Activated naive CD4-positive, alpha-beta T cell treated with anti-CD3 and anti-CD28 coated beads, Interleukin-2, amount 10 ng/mL, durations not matched to agents 7 days and 5 days (primary cell): ENCODE results near the gene CCNK.

Experiments used
- CTCF ChIA-PET: fragments of 350-600 bp; sonication (Branson Sonifier 250); formaldehyde crosslinking; loops from one replicate; lab custom pipeline; 2021; ENCODE audit warnings: antibody characterized with exemption; lab: Charles Lee
- DNase-seq: peaks from one replicate; pipeline ENCODE4 v3.0.0-alpha.2; 2020
- H3K27ac Mint-ChIP-seq: one replicate; pipeline ENCODE4 v1.8.0; 2021; ENCODE audit warnings: mild to moderate bottlenecking, moderate library complexity, mixed read lengths
- H3K27me3 Mint-ChIP-seq: one replicate; pipeline ENCODE4 v1.8.0; 2021; ENCODE audit warnings: mild to moderate bottlenecking, mixed read lengths
- H3K36me3 Mint-ChIP-seq: one replicate; pipeline ENCODE4 v1.8.0; 2021; ENCODE audit warnings: mixed read lengths
- H3K4me1 Mint-ChIP-seq: one replicate; pipeline ENCODE4 v1.8.0; 2021; ENCODE audit warnings: mixed read lengths
- H3K4me3 Mint-ChIP-seq: one replicate; pipeline ENCODE4 v1.8.0; 2021; ENCODE audit warnings: mild to moderate bottlenecking, moderate library complexity, mixed read lengths
- H3K9me3 Mint-ChIP-seq: one replicate; pipeline ENCODE4 v1.8.0; 2021; ENCODE audit warnings: mixed read lengths

CCNK gene

GRCh38 chr14:99560403-99560802, 79.2 kb downstream of the CCNK start:
- DNase-seq: no peak
- Mint-ChIP-seq H3K27me3 (no peaks in the 10 kb centered on the region), H3K4me3 (no peak overlapping the region), H3K4me1 (no peaks in the 10 kb centered on the region), H3K36me3 (no peaks in the 10 kb centered on the region), H3K27ac (no peak overlapping the region), H3K9me3 (no peaks in the 10 kb centered on the region)
- CTCF ChIA-PET: no interaction called here

- Mint-ChIP-seq H3K4me1 (no peaks in the 10 kb centered on the region), H3K9me3 (no peaks in the 10 kb centered on the region)
- CTCF ChIA-PET: no interaction called here
These were observed 79.9 kb downstream of the CCNK start for GRCh38 chr14:99560922-99561683.

GRCh38 chr14:99561864-99562263, 80.7 kb downstream of the CCNK start:
- CTCF ChIA-PET: no interaction called here
- no peak overlapping the region for H3K4me3 Mint-ChIP-seq
- H3K27ac Mint-ChIP-seq: no peak overlapping the region
- no peaks in the 10 kb centered on the region for H3K36me3 Mint-ChIP-seq
- H3K9me3 Mint-ChIP-seq: no peaks in the 10 kb centered on the region
- DNase-seq: no peak
- no peaks in the 10 kb centered on the region for H3K4me1 Mint-ChIP-seq
- H3K27me3 Mint-ChIP-seq: no peaks in the 10 kb centered on the region

More at GRCh38 chr14:99560922-99561683, 79.9 kb downstream of the CCNK start:
- H3K27me3 Mint-ChIP-seq: no peaks in the 10 kb centered on the region
- no peak overlapping the region for H3K27ac Mint-ChIP-seq
- H3K4me3 Mint-ChIP-seq: no peak overlapping the region
- H3K36me3 Mint-ChIP-seq: no peaks in the 10 kb centered on the region
- no peak for DNase-seq
